HG03442 (cell line): ENCODE results near the gene OS9.
A peak's percentile ranks its signal among the peaks of the same experiment; 100 is the strongest.

ENCODE experiments used
- ATAC-seq: cut with Tn5 transposase; IDR thresholded peaks from one replicate; pipeline ENCODE4 v1.9.1; 2021; ENCODE audit warnings: mild to moderate bottlenecking, moderate library complexity; ENCODE audit not compliant: unreplicated experiment

OS9 gene

DNA sequence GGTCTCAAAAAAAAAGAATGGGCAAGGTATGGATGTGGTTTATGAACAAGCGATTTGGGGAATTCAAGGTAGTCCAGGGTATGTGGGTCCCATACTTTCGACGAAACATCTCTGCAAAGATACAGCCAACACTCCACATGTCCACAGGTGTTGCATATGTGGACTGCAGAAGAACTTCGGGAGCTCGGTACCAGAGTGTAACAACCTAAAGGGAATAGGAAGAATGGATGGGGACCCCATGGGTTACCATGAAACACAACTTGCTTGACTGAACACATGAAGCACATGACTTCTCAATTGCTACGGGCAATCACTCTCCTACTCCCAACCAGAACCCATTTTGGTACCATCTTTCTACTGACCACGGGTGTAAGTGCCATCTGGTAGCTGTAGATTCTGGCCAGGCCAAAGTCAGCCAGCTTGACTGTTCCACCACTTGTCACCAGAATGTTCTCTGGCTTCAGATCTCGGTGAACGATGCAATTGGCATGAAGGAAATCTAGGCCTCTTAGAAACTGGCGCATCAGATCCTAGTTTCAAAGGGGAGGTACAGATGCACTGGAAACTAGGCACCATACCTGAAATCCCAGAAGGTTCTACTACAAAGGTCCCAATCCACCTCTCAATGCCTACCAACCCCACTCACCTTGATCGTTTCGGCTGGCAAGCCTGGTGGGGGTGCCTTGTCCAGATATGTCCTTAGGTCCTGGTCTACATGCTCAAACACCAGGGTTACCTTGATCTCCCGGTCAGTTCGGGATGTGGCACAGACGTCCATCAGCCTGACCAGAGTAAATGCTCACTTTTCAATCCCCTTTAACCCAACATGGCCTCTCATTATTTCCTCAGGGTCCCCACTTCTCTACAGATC is 56.9 kb downstream of the OS9 start:
- no peak for ATAC-seq

DNA sequence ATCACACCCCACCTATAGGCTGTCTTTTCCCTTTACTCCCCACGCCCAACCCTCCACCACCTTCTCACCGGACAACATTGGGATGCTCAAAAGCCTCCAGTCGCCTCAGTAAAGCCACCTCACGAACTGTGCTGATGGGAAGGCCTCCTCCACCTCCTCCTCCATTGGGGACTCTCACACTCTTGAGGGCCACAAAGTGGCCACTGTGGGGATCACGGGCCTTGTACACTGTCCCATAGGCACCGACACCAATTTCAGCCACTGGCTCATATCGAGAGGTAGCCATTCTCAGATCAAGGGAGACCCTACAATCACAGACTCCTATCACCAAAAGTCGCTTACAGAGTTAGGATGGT is 57.5 kb downstream of the OS9 start:
- ATAC-seq: no peak

DNA sequence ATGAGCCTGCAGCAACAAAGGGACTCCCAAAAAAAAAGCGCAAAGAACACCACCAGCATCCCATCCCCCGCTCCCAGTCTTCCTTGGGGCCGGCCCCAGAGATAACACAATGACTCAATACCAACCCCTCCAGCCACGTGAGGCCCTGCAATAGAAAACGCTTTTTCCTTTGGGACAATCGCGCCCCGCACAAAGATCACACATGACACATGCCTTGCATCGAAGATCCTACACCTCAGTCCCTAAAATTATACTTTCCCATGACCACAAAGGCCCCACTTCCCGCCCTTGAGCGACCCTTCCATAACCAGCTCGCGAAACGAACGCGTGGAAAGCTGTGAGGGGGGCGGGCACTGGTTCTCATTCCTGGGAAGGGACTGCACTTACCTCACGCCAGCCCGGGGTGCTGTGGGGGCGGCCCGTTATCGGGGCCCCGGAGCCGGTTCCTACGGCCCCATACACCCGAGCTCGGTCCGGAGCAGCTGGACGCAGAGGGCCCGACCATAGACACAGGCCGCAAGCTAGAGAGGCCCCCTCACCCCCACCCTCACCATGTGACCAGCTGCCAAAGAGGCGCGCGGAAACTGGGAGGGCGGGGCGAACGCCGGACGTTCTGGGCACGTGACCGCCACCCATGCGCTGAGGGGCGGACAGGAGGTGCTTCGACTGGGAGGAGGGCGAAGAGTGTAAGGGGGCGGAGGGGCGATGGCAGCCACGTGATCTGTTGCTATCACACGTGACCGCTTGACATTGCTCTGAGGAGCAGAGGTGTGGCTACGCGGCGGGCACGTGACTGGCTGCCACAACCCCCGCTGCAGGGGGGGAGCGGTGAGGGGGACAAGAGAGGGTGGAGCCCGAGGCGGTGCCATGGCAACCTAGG is 58.1 kb downstream of the OS9 start, which contains the start of gene CDK4:
Gene CDK4, minus strand, starts transcription at position 523 of the 880 bp plus-strand sequence. CDS start 593 bp downstream, outside the sequence.
- peak; percentile 63 for ATAC-seq

DNA sequence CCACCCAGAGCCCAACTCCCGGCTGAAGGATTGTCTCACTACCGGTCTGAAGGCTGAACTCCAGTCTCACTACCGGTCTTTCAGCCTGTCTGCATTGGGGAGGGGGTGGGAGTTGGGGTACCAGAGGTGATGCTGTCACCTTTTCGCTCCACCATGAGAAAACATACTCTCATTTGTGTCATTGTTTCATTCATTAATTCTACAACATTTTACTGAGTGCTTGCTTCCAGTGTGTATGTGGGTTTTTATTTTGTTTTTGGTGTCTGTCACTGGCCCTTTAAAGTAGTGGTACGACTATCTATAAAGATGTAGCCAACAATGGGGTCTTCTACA is 58.7 kb downstream of the OS9 start:
- no peak for ATAC-seq

DNA sequence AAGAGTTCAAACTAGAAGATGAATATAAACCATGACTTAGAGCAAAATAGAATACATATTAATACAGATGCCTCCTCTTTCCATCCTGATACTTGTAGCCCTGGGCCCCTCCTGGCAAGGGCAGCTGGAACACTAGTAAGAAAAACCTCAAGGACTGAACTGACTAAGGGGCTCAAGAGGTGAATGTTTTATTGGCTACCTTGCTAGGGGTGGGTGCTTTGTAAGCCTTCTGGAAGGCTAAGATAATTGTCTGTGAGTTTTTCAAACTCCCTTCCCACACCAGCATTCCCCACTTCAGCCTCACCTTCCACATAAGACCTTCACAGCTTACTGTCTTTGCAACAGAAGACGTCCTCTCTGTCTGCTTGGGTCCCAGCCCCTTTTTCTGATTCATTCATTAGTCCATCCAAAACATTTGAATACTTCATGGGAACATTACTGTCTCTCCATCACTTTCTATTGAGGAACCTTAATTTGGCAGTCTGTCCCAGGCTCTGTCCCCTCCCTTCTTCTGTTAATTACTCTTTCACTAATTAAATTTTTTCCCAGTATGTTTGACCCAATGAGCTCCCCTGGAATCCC is 59.9 kb downstream of the OS9 start:
- ATAC-seq: no peak

DNA sequence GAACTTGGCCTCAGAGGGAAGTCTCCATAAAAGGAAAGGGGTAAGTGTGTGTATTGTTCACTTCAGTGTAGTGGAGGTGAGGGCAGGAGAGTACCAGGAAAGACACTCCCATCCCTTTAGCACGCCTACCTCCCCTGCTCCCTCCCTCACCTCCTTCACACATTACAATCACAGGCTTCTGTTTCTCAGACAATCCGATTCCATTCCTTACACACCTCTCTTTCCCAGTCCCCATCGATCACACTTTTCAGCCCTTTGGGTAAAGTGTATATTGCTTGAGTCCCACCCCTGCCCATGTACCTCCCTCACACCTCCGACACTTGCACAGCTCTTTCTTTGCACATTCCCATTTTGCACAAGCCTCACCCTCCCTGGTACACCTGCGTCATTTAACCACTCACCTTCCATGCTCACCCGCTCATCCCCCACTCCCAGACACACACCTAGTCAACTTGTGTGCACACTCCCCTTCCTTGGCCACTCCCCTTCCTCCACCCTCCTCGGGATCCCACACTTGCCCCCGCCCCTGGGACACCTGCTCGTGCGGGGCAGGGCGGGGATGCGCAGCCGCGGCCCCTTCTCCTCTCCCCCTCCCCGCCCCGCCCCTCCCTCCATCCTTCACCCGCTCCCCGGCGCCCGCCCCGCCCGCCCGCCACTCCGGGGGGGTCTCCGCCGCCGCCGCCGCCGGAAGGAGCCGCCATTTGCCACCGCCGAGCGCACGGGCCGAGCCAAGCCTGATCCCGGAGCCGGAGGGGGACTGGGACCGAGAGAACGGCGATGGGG is 60.7 kb downstream of the OS9 start, which contains the start of gene MARCHF9:
Gene MARCHF9, plus strand, starts transcription at position 693 of the 783 bp plus-strand sequence. CDS start 426 bp downstream, outside the sequence.
- peak; percentile 34 for ATAC-seq

DNA sequence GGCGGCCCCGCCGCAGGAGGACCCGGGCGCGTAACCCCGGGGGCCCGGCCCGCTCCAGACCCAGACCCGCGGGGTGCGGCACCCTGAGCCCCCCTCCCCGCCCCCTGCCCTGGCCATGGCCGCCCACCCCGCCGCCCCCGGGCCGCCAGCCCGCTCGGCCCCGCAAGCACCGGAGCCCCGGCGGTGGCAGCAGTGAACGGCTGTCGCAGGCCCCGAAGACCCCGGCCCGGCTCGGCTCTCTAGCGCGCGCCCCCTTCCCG is 61.2 kb downstream of the OS9 start:
- ATAC-seq: no peak

DNA sequence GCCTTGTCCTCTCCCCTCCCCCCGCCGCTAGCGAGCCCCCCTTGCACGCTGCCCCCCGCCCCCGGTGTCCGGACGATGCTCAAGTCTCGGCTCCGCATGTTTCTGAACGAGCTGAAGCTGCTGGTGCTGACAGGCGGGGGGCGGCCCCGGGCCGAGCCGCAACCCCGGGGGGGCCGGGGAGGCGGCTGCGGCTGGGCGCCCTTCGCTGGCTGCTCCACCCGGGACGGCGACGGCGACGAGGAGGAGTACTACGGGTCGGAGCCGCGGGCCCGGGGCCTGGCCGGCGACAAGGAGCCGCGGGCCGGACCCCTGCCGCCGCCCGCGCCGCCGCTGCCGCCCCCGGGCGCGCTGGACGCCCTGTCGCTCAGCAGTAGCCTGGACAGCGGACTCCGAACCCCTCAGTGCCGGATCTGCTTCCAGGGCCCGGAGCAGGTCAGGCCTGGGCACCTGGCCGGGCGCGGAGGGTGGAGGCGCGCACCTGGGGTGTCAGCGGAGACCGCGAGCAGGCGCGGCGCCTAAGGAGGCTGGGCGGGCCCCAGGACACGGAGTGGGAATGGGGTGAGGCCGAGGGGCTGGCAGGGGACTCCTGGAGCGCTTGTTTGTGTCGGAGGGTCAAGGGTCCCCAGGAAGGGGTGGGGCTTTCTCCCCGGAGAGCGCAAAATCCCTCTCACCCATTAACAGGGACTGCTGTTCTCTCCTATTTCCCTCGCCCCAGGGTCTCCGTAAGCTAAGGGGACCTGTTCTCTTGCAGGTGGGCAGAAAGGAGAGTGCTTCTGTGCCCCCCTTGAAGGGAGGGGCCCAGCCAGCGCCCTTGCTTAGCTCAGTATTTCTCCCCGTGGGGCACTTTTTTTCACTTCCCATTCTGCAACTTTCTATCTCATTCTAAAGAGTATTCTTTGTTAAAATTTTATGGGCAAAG is 61.8 kb downstream of the OS9 start:
- ATAC-seq: no peak

DNA sequence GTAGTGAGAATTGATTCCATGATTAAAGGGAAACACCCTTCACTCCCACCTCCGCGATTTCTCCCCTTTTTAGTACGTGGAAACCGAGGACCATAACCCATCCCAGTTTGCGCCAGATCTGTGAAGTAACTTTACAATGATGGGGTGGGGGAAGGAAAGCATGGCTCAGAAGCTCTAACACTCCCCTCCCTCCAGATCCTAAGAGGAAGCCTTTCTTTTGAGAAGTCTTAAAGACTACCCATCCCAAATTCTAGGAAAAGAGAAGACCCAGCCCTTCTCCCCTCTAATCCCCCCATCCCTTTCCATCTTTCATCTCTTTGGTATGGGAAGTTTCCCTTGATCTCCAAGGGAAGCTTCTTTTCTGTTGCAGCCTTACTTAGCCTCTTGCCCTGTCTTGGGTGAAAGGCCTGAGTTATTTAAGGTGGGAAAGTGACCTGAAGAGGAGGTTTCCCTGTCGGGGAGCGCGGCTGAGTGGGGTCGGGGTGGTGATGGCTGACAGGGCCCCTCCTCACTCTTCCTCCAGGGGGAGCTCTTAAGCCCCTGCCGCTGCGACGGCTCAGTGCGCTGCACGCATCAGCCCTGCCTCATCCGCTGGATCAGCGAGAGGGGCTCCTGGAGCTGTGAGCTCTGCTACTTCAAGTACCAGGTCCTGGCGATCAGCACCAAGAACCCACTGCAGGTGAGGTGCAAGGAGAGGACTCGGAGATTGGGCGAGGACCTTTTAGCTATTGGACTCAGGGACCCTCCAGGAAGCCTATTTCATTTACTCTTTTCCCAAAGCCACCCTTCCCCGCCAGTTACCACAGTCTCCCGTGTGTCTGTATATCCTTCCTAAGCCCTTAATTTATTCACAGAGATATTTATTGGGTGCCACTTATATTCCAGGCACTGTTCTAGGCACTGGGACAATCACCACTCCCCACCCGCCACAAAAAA is 62.7 kb downstream of the OS9 start:
- peak; percentile 28 for ATAC-seq

DNA sequence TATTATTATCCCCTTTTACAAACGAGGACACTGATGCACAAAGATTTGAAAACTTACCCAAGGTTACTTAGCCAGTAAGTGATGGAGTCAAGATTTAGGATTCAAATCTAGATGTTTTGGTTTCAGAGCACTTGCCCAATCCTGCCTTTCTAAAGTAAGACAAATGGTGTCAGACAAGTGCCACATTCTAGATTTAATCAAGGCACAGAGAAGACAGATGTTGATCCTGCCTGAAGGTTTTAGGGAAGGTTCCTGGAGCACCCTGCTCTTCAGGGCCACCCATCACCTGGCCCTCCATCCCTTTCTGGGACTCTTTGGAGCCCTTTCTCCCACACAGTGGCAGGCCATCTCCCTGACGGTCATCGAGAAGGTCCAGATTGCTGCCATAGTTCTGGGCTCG is 63.8 kb downstream of the OS9 start:
- ATAC-seq: no peak

DNA sequence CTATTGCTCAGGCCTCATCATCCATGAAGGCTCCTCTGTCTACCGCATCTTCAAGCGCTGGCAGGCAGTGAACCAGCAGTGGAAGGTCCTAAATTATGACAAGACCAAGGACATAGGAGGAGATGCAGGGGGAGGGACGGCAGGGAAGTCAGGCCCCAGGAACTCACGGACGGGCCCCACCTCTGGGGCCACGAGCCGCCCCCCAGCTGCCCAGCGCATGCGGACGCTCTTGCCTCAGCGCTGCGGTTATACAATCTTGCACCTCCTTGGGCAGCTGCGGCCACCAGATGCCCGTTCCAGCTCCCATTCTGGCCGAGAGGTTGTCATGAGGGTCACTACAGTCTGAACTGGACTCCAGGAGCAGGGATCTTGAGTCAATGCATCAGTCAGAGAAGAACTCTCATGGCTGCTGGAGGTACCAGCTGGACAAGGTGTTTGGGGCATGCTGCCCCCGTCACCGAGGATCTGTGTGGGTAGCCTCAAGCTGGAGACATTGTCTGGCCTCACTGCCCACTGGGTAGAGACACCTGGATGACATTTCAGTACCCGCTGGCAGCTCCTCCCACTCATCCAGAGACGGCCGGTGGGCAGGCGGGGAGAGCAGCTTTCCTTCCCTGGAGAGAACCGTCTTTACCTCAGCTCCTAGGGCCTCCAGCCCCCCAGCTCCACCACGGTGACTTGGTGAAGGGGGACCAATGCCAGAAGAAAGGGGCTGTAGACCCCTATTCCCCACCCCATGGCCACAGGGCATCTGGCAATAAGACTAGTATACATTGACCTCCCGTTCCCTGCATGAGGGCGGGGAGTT is 64.8 kb downstream of the OS9 start:
- ATAC-seq: no peak

DNA sequence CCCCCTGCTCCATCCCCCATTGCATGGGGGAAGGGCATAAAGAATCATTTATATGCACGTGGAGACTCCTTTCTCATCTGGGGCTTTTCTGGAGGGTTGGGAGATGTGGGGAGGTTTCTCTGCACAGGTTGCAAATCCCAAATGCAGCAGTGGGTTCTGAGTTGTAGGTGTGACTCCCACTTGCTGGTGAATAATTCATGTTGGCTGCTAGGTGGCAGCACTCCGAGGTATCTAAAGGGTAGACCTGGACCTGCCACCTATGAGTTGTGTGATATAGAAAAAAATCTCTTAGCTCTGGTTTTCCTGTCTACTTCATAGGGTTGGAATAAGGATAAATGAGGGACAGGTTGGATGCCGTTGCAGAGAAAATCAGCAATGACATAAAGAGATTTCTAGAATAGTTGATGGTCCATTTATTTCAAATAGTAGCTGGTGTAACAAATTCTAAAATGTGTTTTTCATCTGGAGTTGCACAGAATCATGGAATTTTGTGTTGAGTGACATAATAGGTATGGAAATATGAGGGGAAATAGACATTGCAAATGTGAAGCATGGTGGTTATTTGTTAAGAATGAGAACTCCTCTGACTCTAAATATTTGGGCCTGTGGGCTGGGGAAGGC is 65.5 kb downstream of the OS9 start:
- ATAC-seq: peak; percentile 23

DNA sequence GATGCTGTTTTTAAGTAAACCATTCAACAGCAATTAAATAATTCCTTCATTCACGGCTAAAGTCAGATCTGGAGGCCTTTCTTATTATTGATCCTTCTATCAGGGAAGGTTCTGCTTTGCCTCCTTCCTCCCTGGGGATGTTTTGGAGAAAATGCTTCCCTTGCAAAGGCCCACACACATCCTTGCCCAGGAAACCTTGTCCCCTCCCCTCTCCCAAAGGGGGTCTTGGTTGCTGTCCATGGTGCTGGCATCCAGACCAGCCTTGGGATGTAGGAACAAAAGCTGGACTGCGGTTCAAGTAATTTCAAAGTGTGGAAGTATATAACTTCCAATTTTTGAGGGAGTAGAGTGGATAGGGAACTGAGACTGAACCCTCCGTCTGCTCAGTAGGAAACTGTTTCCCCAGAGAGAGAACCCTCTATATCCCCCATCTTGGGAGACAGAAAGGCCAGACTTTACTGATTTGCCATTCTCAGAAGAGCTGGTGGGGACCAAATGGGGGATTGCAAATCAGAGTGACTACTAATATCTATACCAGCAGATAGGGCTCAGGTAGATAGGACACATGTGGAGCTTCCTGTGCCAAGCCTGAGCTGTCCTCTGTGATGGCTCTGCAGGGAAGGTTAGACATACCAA is 66.5 kb downstream of the OS9 start:
- no peak for ATAC-seq

DNA sequence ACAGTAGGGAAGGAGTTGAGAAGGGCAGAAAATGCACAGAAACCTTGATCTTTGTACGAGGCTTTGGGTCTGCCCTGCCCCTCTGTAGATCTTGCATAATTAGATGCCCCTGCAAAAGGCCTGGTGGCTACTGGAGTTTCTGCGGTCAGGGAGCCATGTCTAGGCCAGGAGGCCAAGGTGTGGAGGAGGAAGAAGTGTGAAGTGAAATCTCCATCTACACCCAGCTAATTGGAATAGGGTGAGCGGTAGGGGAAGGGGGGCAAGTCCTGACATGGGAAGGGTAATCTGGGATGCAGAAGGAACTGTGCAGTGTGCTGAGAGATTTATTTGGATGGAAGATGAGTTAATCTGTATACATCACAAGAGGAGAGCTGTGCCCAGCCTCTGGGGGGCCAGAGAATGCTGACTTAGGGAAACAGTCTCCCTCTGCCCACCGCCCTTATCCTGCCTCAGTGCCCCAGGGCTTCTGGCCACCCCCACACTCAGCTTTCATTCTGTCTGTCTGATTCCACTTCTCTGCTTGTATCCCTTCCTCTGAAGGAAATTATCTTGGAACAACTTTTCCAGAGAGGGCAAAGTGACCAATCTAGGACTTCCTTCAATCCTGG is 67.6 kb downstream of the OS9 start:
- no peak for ATAC-seq

DNA sequence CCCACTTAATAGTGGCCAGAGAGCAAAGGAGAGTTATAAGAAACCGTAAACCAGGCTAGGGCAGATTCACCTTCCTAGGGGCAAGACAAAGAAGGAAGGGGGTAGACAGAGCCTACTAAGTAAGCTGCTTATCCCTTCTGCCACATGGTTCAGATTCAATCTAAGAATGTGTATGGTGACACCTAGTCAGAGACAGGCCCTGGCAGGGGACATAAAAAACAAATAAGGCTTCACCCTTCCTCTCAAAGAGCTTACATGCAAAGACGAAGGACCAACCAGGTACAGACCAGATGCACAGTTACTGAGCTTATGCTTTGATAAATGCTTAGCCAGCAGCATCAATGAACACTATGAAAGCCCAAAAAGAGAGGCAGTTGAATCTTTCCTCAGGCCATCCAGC is 68.5 kb downstream of the OS9 start:
- no peak for ATAC-seq

DNA sequence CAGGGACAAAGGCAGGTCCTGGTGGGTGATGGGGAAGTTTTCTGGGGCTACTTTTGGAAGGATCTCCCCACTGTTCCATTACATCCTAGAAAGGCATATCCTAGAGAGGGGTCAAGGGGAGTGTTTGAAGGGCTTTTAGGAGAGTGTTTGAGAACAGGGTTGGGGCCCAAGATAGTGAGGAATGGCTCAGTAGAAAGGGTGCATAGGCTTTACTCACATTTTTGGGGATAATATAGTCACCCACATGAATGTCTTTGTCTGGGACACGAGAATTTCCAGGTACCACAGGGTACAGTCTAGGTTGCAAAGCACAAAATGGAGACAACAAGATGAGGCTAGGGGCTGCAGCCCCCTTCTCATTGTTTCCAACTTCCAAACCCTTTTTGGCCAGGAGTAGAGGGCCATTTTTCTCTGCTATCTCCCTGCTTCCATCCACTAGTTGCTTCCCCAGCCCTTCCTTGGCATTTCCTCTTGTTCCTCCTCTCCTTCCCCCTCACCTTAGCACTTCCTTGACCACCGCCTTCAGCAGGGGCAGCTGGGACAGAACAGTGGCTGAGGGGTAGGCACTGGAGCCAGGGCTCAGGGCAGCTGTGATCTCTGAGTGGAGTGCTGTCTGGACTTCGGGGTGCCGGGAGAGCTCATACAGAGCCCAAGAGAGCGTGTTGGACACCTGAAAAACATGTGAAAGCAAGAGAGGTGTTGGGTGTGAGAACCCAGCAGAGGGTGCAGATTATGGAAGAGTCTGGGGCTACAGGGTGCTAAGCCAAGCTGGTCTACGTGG is 70.1 kb downstream of the OS9 start:
- ATAC-seq: no peak
